Measurements from ENCODE around the gene GALM.

Gene GALM

DNA sequence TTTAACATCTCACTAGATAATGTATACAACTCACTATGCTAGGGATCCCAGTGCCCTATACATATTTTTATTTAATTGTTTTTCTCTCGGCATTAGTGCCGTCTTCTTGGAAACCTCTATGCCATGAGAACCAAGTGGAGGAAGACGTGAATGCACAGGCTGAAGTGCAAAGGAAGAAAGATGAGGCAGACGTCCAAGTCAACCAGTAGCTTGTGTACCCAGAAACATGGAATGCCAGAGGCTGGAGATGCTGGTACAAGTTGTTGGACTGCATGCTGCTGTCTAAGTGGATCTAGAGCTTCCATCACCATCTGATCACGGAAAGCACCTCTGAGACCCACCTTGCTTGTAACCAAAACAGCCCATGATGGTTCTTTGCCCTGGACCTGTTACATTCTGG is 99.6 kb downstream of the GALM start:
- DNase-seq (ENCODE audit: low read depth, low spot score), result no peak

GRCh38 chr2:38771632-38772031 is 105.7 kb downstream of the GALM start:
- DNase-seq (ENCODE audit: low read depth, low spot score), result no peak

DNA sequence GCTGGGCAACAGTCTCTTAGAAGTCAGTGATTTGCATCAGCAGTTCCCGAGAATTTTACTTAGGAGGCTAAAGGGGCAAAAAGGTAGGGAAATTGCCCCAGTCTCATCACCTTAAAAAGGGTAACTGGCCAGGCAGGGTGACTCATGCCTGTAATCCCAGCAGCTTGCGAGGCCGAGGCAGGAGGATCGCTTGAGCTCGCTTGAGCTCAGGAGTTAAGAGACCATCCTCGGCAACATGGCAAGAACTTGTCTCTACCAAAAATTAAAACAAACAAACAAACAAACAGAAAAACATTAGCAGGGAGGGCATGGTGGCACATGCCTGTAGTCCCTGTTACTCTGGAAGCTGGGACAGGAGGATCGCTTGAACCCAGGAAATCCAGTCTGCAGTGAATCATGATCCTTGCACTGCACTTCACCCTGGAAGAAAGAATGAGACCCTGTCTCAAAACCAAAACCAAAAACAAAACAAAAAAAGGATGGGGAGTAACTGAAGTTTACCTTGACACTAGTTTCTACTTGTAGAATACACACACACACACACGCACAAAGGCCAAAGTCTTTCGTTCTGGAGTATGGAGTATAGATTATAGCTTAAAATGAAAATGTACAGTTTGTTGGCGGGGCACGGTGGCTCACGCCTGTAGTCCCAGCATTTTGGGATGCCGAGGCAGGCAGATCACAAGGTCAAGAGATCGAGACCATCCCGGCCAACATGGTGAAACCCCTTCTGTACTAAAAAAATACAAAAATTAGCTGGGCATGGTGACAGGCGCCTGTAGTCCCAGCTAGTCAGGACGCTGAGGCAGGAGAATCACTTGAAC is 109.4 kb downstream of the GALM start:
- DNase-seq (ENCODE audit: low read depth, low spot score), result no peak

DNA sequence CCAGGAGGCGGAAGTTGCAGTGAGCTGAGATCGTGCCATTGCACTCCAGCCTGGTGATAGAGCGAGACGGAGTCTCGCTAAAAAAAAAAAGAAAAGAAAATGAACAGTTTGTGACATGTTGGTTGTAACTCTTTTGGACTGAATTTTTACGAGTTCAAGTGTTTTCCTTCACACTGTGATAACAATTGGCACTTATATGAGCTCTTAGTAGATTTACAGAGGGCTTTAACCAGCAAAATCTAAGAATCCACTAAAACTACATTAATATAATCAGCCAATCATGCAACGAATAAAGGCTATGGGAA is 110.0 kb downstream of the GALM start:
- no peak for DNase-seq (ENCODE audit: low read depth, low spot score)

DNA sequence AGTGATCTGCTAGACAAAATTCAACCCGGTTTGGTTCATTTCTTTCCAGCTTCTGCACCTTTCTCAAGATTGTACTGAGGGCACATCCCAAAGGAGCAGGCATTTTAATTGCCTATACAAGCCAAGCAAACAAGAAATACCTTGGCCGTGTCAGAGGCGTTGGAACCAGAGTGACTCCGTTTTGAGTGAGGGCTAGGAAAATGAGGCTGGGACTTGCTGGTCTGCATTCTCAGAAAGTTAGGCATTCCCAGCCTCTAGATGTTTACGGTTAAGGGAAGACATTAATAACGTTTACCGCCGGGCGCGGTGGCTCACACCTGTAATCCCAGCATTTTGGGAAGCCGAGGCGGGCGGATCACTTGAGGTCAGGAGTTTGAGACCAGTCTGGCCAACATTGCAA is 110.6 kb downstream of the GALM start:
- DNase-seq (ENCODE audit: low read depth, low spot score), result no peak

- no peak for DNase-seq (ENCODE audit: low read depth, low spot score)
These were observed 112.8 kb downstream of the GALM start for GRCh38 chr2:38778687-38779082.

DNA sequence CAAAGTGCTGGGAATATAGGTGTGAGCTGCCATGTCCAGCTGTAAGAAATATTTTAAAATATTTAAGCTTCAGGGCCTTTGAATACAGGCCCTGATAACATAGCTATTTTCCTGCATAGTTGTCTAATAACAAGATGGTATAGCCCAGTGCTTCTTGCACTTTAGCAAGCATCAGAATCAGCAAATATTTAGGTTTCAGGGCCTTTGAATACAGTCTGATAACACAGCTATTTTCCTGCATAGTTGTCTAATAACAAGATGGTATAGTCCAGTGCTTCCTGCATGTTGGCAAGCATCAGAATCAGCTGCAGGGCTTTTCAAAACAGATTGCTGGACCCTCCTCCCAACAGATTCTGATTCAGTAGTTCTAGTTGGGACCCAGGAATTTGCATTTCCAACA is 117.7 kb downstream of the GALM start:
- no peak for DNase-seq (ENCODE audit: low read depth, low spot score)

All from activated naive CD8-positive, alpha-beta T cell treated with anti-CD3 and anti-CD28 coated beads, Interleukin-2, amount 50 U/mL, for 16 hours (primary cell).